Peyer's patch (tissue), 4 donors: ENCODE measurements around the gene GPHB5.

ENCODE experiments used
- POLR2A ChIP-seq, 2 donors: fragments of 450-650 bp; IDR thresholded peaks; one replicate each; pipeline ENCODE4 v1.5.1; 2017; ENCODE audit warnings: antibody characterized with exemption in 2 of 2, mild to moderate bottlenecking in 2 of 2, moderate library complexity in 2 of 2
- TF ChIP-seq, protein P1 (sequence below), 6 experiments: fragments of 450-650 bp in 4 of 6; fragments of 200-600 bp in 2 of 6; sonication (generic) in 1 of 6; IDR thresholded peaks; one replicate each; pipeline ENCODE4 v1.5.1; 2017 to 2019; ENCODE audit warnings: antibody characterized with exemption in 6 of 6, mild to moderate bottlenecking in 3 of 6, moderate library complexity in 1 of 6

DNA sequence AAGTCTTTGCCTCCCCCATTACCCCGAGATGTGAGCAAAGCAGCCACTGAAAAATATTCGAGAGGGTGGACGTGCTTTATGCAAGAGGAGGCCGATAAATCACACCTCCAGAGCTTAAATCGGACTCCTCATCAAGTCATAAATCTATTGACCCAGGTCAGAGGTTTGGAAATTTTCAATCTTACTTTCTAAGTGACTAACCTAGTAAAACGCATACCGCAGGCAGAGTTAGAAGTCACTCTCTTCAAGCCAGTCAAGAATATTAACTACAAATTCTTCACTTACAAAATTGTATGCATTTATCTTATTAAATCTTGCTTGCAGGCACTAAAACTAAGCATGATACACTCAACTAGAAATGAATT is 34.9 kb downstream of the GPHB5 start:
- TF ChIP-seq, protein P1, sequence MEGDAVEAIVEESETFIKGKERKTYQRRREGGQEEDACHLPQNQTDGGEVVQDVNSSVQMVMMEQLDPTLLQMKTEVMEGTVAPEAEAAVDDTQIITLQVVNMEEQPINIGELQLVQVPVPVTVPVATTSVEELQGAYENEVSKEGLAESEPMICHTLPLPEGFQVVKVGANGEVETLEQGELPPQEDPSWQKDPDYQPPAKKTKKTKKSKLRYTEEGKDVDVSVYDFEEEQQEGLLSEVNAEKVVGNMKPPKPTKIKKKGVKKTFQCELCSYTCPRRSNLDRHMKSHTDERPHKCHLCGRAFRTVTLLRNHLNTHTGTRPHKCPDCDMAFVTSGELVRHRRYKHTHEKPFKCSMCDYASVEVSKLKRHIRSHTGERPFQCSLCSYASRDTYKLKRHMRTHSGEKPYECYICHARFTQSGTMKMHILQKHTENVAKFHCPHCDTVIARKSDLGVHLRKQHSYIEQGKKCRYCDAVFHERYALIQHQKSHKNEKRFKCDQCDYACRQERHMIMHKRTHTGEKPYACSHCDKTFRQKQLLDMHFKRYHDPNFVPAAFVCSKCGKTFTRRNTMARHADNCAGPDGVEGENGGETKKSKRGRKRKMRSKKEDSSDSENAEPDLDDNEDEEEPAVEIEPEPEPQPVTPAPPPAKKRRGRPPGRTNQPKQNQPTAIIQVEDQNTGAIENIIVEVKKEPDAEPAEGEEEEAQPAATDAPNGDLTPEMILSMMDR (IDR thresholded peaks at IDR 0.05): no peak
- no peak for TF ChIP-seq POLR2A (IDR thresholded peaks at IDR 0.05)
